Stimulated activated CD4-positive, alpha-beta T cell treated with anti-CD3 and anti-CD28 coated beads, Interleukin-12 subunit alpha, Interleukin-12 subunit beta, amount 100 ng/mL, for 24 hours (primary cell): ENCODE results near the gene RIC8B.

Experiments
- DNase-seq, 2 experiments: peaks; one replicate each; pipeline ENCODE4 v3.0.0-alpha.2; 2020; ENCODE audit warnings: low read depth in 2 of 2

Gene RIC8B

GRCh38 chr12:106758349-106759110, 16.0 kb upstream of the RIC8B start:
- DNase-seq: no peak

GRCh38 chr12:106759526-106760183, 14.8 kb upstream of the RIC8B start:
- DNase-seq: no peak

GRCh38 chr12:106760184-106760531, 14.3 kb upstream of the RIC8B start:
- no peak for DNase-seq

GRCh38 chr12:106764220-106764619, 10.3 kb upstream of the RIC8B start:
- DNase-seq: no peak

GRCh38 chr12:106764738-106765137, 9.7 kb upstream of the RIC8B start:
- DNase-seq: no peak

GRCh38 chr12:106766393-106766826, 8.1 kb upstream of the RIC8B start:
- no peak for DNase-seq

GRCh38 chr12:106767206-106767605, 7.3 kb upstream of the RIC8B start:
- no peak for DNase-seq

- DNase-seq: no peak
Observed at GRCh38 chr12:106767954-106768822, 6.3 kb upstream of the RIC8B start.

GRCh38 chr12:106769078-106769477, 5.4 kb upstream of the RIC8B start:
- no peak for DNase-seq

GRCh38 chr12:106769546-106769945, 4.9 kb upstream of the RIC8B start:
- DNase-seq: no peak

- no peak for DNase-seq
Observed at GRCh38 chr12:106771425-106771824, 3.1 kb upstream of the RIC8B start.

- no peak for DNase-seq
Observed at GRCh38 chr12:106773286-106774004, 1.0 kb upstream of the RIC8B start.

- DNase-seq: no peak
Observed at GRCh38 chr12:106774808-106775524, 484 bp downstream of the RIC8B start.

- DNase-seq: no peak
Observed at GRCh38 chr12:106776897-106777296, 2.4 kb downstream of the RIC8B start.

GRCh38 chr12:106780010-106780631, 5.6 kb downstream of the RIC8B start:
- DNase-seq: no peak

GRCh38 chr12:106782619-106783018, 8.1 kb downstream of the RIC8B start:
- no peak for DNase-seq

GRCh38 chr12:106783515-106783914, 9.0 kb downstream of the RIC8B start:
- DNase-seq: no peak

GRCh38 chr12:106790020-106790419, 15.5 kb downstream of the RIC8B start:
- no peak for DNase-seq

- DNase-seq: no peak
Observed at GRCh38 chr12:106791531-106791930, 17.0 kb downstream of the RIC8B start.

- no peak for DNase-seq
Observed at GRCh38 chr12:106794369-106794768, 19.9 kb downstream of the RIC8B start.
